GM12878 (cell line): ENCODE results near the gene SPATA16. TPM values are rescaled to one million over a fixed set of nuclear protein-coding genes. Genes with fewer than 3 reads are reported as not detected.

ENCODE experiments used
- ATAC-seq: fragments of 200-7000 bp; cut with Tn5 transposase; 3 replicates; pipeline ENCODE4 v1.9.1; 2020; ENCODE audit warnings: mild to moderate bottlenecking, moderate library complexity
- BruUV-seq: library from RNA; stranded (reverse); fragments of 400-500 nt; replicated peaks from 2 replicates; lab custom pipeline; 2021; lab: Mats Ljungman, UMichigan
- CTCF ChIA-PET: fragments of 300-600 bp; sonication (Branson Sonifier 250); formaldehyde crosslinking; extraction: SDS; loops from one replicate; lab custom pipeline; 2021; ENCODE audit warnings: inconsistent platforms; lab: Yijun Ruan, JAX
- POLR2A ChIA-PET: fragments of 350-600 bp; formaldehyde crosslinking; extraction: SDS; loops from one replicate; lab custom pipeline; 2021; ENCODE audit warnings: inconsistent platforms; lab: Charles Lee
- RAD21 ChIA-PET: fragments of 300-600 bp; sonication (Branson Sonifier 250); formaldehyde crosslinking; loops from one replicate; lab custom pipeline; 2023; ENCODE audit warnings: antibody characterized with exemption; ENCODE audit not compliant: unreplicated experiment; lab: Charles Lee
- SMC1A ChIA-PET: fragments of 300-600 bp; sonication (Branson Sonifier 250); formaldehyde crosslinking; loops from one replicate; lab custom pipeline; 2023; ENCODE audit not compliant: unreplicated experiment, uncharacterized antibody; lab: Charles Lee
- DNase-seq: peaks from one replicate; pipeline ENCODE4 v3.0.0-alpha.2; 2011; ENCODE audit warnings: low read depth, low spot score
- FAIRE-seq: peaks from 3 replicates; lab custom pipeline; 2011; peaks lifted over from hg19 to GRCh38; lab: Jason Lieb, UNC
- H2AFZ ChIP-seq: 2 replicates; pipeline ENCODE4 v1.6.0; 2011; ENCODE audit warnings: low read depth, low read length, control low read depth; ENCODE audit not compliant: control insufficient read depth
- H3K27ac ChIP-seq: 2 replicates; pipeline ENCODE4 v1.5.1; 2011; ENCODE audit warnings: control low read depth; ENCODE audit not compliant: control insufficient read depth, insufficient read depth
- H3K27me3 ChIP-seq, 2 experiments: replicated peaks in 1 of 2; 2 replicates each; pipeline versions ENCODE4 v1.6.0 to v1.6.1; 2011; ENCODE audit warnings: low read length in 1 of 2; ENCODE audit not compliant: control insufficient read depth in 2 of 2, insufficient read depth in 2 of 2
- H3K36me3 ChIP-seq, 2 experiments: 2 replicates each; pipeline ENCODE4 v1.5.1; 2011; ENCODE audit warnings: low read length in 1 of 2; ENCODE audit not compliant: control insufficient read depth in 2 of 2, insufficient read depth in 2 of 2
- H3K4me1 ChIP-seq: 2 replicates; pipeline ENCODE4 v1.6.1; 2011; ENCODE audit warnings: mild to moderate bottlenecking, low read length, moderate library complexity, mixed read lengths; ENCODE audit not compliant: control insufficient read depth, insufficient read depth
- H3K4me2 ChIP-seq: 2 replicates; pipeline ENCODE4 v1.6.0; 2011; ENCODE audit warnings: control low read depth; ENCODE audit not compliant: control insufficient read depth, insufficient read depth
- H3K4me3 ChIP-seq: fragments of 200-600 bp; sonication (generic); 2 replicates; pipeline ENCODE4 v1.5.1; 2016
- H3K79me2 ChIP-seq: 2 replicates; pipeline ENCODE4 v1.6.0; 2011; ENCODE audit warnings: low read length; ENCODE audit not compliant: control insufficient read depth, insufficient read depth
- H3K9ac ChIP-seq: 2 replicates; pipeline ENCODE4 v1.8.0; 2011; ENCODE audit warnings: low read length, control low read depth, mixed read lengths; ENCODE audit not compliant: control insufficient read depth, insufficient read depth
- H3K9me3 ChIP-seq: replicated peaks from 3 replicates; pipeline ENCODE4 v1.5.1; 2011; ENCODE audit warnings: mild to moderate bottlenecking, low read length; ENCODE audit not compliant: control insufficient read depth, insufficient read depth
- H4K20me1 ChIP-seq: 2 replicates; pipeline ENCODE4 v1.6.0; 2011; ENCODE audit not compliant: control insufficient read depth, insufficient read depth
- BCLAF1 ChIP-seq: fragments of 450-650 bp; IDR thresholded peaks from 2 replicates; pipeline ENCODE4 v1.6.1; 2017; ENCODE audit warnings: antibody characterized with exemption, mild to moderate bottlenecking, moderate library complexity
- CHD2 ChIP-seq: IDR thresholded peaks from 2 replicates; pipeline ENCODE4 v1.6.1; 2011; ENCODE audit warnings: low read depth, low read length, improper control_type of control experiment, borderline replicate concordance
- FOXM1 ChIP-seq: IDR thresholded peaks from 2 replicates; pipeline ENCODE4 v1.6.1; 2012; ENCODE audit warnings: low read depth, mild to moderate bottlenecking, inconsistent platforms, low read length, moderate library complexity
- NR2F1 ChIP-seq: fragments of 450-650 bp; conservative IDR thresholded peaks from 2 replicates; pipeline ENCODE4 v1.6.1; 2017; ENCODE audit warnings: mild to moderate bottlenecking
- RAD21 ChIP-seq: IDR thresholded peaks from 2 replicates; pipeline ENCODE4 v1.6.1; 2011; ENCODE audit warnings: mild to moderate bottlenecking, low read depth, low read length, moderate library complexity; ENCODE audit not compliant: insufficient read depth
- SKIL ChIP-seq: fragments of 450-650 bp; IDR thresholded peaks from 2 replicates; pipeline ENCODE4 v1.6.1; 2017; ENCODE audit warnings: mild to moderate bottlenecking, low read depth, inconsistent platforms; ENCODE audit not compliant: poor library complexity, severe bottlenecking
- WGBS: methylation state at CpG from one replicate; pipeline ENCODE4 v1.1.6; 2016; ENCODE audit warnings: low lambda C conversion rate; ENCODE audit not compliant: insufficient replicate concordance, insufficient coverage; ENCODE audit errors: missing lambda C conversion rate; 5-methylcytosine and 5-hydroxymethylcytosine counted together
- in situ Hi-C: fragments of 300-500 bp; cut with MboI; formaldehyde crosslinking; loops from 9 replicates; pipeline ENCODE4 v1.14.3; 2018; ENCODE audit warnings: mixed read lengths
- intact Hi-C: fragments of 100-400 bp; cut with micrococcal nuclease; formaldehyde crosslinking; loops from one replicate; pipeline ENCODE4 v1.14.2; 2022; ENCODE audit not compliant: unreplicated experiment
- polyA plus RNA-seq, 11 experiments: library from polyadenylated mRNA; depleted of rRNA in 4 of 11; unstranded in 6 of 11; stranded (reverse) in 5 of 11; fragments of >200 nt; fragmentation: Nextera tagmentation in 4 of 11; fragmentation: Illumina TruSeq in 1 of 11; extraction: Ambion mirVana in 4 of 11; extraction: Trizol in 1 of 11; gene quantifications; 1 replicate in 1 of 11; 2 replicates in 10 of 11; pipeline versions ENCODE4 v1.2.1 to v1.2.3, GENCODE V29; 2011 to 2016; ENCODE audit warnings: inconsistent platforms in 2 of 11, missing spikeins in 2 of 11, low read depth in 1 of 11
- total RNA-seq, 4 experiments: library from RNA; depleted of rRNA in 3 of 4; stranded (reverse); fragments of >200 nt in 3 of 4; fragmentation: Illumina TruSeq in 1 of 4; extraction: Trizol in 1 of 4; gene quantifications; 2 replicates each; pipeline versions ENCODE4 v1.2.1 to v1.2.3, GENCODE V29; 2013 to 2021

The SPATA16 gene
- total and polyA plus RNA-seq, 10 of the 15 experiments (the other 5 are each of a cell fraction or from before 2014, with no cell fraction given): 0.04 TPM; not detected in 9

- Histone ChIP-seq H3K4me1 (no peaks in the 10 kb centered on the region), H3K4me3 (no peak overlapping the region), H3K9me3 (no peaks in the 10 kb centered on the region), H3K79me2 (no peaks in the 10 kb centered on the region), H4K20me1 (no peaks in the 10 kb centered on the region), H3K27ac (no peak overlapping the region), H3K27me3 (no peaks in the 10 kb centered on the region), H3K9ac (no peak overlapping the region), H3K36me3 (no peaks in the 10 kb centered on the region), H2AFZ (no peak overlapping the region), H3K4me2 (no peak overlapping the region)
- RAD21 ChIA-PET: no interaction called here
- intact Hi-C loops: loop anchor here (5.0 kb wide), 2 partner anchors 294 to 569 kb away; no protein-coding TSS in a partner anchor
- TF ChIP-seq SKIL (no peak), NR2F1 (no peak), CHD2 (no peak), BCLAF1 (no peak), FOXM1 (no peak), RAD21 (peak; percentile 35; the same call in 1 of the 2 replicates)
- FAIRE-seq (no peak), DNase-seq (no peak), ATAC-seq (peak; percentile 40; the same call in 2 of the 3 replicates)
- SMC1A ChIA-PET: interaction anchor here (1.1 to 1.5 kb wide), 2 partner anchors 10 to 43 kb away, joined by 4 to 6 read pairs; no protein-coding TSS in a partner anchor
- in situ Hi-C loops: no loop called here
- CTCF ChIA-PET: no interaction called here
- no TSS peak for BruUV-seq
- 39% methylated on average over 3 of the region's 3 CpGs for WGBS
- POLR2A ChIA-PET: no interaction called here
These were observed 158.2 kb downstream of the SPATA16 start for GRCh38 chr3:172982736-172983364.
